Measurements from ENCODE around the gene OSBPL6. TPM values are rescaled to one million over a fixed set of nuclear protein-coding genes. Genes with fewer than 3 reads are reported as not detected.

The OSBPL6 gene
- total and polyA plus RNA-seq, 2 of the 13 experiments (the other 11 are each of a cell fraction or from before 2014, with no cell fraction given), result 0.03 to 0.11 TPM

DNA sequence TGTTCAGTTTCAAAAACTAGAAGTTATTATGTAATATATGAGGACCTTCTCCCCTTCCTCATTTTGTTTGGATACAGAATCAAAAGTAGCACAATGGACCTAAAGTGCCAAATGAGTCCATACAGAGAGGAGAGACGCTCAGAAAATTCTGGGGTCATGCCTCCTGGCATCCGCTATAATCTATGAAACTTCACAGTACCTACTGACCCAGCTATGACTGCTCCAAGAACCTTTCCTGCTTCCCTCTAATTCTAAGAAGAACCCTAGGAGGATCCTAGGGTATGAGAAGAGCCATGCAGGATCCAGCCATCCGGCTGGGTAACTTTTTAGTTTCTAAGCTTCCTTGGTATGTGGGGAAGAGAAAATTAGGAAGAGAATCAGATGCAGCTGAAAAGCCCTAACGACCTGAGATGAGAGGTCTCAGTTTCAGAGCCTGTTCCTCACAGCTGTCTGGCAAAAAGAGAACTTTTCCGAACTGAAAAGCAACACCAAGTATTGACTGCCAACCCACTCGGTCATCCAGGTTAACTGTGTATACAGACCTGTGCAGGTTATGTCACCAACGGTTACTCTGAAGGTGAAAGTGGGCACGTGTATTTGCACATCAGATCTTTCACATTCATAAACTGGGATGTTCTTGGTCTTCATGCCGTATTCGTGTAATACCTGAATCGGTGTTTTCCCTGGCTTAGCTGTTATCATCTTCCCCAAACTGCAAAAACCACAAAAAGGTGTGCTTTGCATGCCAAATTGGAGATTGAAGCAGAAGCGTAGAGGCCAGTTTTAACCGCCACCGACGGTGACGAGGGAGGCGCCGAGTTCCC, 255.6 kb downstream of the OSBPL6 start (continued):
- TF ChIP-seq NR2F1 (CRISPR knock-in tag; IDR thresholded peaks at IDR 0.05) (no peak), RCOR2 (CRISPR knock-in tag; IDR thresholded peaks at IDR 0.05) (no peak), RARA (CRISPR knock-in tag; IDR thresholded peaks at IDR 0.05) (no peak), ZNF687 (CRISPR knock-in tag; IDR thresholded peaks at IDR 0.05) (no peak), NFIB (CRISPR knock-in tag; IDR thresholded peaks at IDR 0.05; ENCODE audit: borderline replicate concordance) (no peak), TAF15 (IDR thresholded peaks at IDR 0.05; ENCODE audit: low read depth, low read length, poor library complexity, severe bottlenecking) (no peak), ZSCAN30 (CRISPR knock-in tag; IDR thresholded peaks at IDR 0.05) (0 out of 2 replicates have a peak, but pooled peaks have one; percentile 44), ZNF879 (CRISPR knock-in tag; IDR thresholded peaks at IDR 0.05) (no peak), ZBTB42 (CRISPR knock-in tag; IDR thresholded peaks at IDR 0.05) (no peak), HDAC2 (CRISPR knock-in tag; IDR thresholded peaks at IDR 0.05) (no peak; the same call in 1 of the 2 replicates), FOXJ3 (CRISPR knock-in tag; IDR thresholded peaks at IDR 0.05; ENCODE audit: borderline replicate concordance) (no peak), FLYWCH1 (CRISPR knock-in tag; IDR thresholded peaks at IDR 0.05) (no peak), ONECUT2 (CRISPR knock-in tag; IDR thresholded peaks at IDR 0.05) (no peak), CREB3 (CRISPR knock-in tag; IDR thresholded peaks at IDR 0.05) (no peak), AKAP8 (CRISPR knock-in tag; IDR thresholded peaks at IDR 0.05) (no peak)
- TF ChIP-seq, protein P1, sequence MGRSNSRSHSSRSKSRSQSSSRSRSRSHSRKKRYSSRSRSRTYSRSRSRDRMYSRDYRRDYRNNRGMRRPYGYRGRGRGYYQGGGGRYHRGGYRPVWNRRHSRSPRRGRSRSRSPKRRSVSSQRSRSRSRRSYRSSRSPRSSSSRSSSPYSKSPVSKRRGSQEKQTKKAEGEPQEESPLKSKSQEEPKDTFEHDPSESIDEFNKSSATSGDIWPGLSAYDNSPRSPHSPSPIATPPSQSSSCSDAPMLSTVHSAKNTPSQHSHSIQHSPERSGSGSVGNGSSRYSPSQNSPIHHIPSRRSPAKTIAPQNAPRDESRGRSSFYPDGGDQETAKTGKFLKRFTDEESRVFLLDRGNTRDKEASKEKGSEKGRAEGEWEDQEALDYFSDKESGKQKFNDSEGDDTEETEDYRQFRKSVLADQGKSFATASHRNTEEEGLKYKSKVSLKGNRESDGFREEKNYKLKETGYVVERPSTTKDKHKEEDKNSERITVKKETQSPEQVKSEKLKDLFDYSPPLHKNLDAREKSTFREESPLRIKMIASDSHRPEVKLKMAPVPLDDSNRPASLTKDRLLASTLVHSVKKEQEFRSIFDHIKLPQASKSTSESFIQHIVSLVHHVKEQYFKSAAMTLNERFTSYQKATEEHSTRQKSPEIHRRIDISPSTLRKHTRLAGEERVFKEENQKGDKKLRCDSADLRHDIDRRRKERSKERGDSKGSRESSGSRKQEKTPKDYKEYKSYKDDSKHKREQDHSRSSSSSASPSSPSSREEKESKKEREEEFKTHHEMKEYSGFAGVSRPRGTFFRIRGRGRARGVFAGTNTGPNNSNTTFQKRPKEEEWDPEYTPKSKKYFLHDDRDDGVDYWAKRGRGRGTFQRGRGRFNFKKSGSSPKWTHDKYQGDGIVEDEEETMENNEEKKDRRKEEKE (IDR thresholded peaks at IDR 0.05), result no peak
- TF ChIP-seq, protein P2, sequence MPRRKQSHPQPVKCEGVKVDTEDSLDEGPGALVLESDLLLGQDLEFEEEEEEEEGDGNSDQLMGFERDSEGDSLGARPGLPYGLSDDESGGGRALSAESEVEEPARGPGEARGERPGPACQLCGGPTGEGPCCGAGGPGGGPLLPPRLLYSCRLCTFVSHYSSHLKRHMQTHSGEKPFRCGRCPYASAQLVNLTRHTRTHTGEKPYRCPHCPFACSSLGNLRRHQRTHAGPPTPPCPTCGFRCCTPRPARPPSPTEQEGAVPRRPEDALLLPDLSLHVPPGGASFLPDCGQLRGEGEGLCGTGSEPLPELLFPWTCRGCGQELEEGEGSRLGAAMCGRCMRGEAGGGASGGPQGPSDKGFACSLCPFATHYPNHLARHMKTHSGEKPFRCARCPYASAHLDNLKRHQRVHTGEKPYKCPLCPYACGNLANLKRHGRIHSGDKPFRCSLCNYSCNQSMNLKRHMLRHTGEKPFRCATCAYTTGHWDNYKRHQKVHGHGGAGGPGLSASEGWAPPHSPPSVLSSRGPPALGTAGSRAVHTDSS (CRISPR knock-in tag; conservative IDR thresholded peaks at IDR 0.05), result no peak
- TF ChIP-seq, protein P3, sequence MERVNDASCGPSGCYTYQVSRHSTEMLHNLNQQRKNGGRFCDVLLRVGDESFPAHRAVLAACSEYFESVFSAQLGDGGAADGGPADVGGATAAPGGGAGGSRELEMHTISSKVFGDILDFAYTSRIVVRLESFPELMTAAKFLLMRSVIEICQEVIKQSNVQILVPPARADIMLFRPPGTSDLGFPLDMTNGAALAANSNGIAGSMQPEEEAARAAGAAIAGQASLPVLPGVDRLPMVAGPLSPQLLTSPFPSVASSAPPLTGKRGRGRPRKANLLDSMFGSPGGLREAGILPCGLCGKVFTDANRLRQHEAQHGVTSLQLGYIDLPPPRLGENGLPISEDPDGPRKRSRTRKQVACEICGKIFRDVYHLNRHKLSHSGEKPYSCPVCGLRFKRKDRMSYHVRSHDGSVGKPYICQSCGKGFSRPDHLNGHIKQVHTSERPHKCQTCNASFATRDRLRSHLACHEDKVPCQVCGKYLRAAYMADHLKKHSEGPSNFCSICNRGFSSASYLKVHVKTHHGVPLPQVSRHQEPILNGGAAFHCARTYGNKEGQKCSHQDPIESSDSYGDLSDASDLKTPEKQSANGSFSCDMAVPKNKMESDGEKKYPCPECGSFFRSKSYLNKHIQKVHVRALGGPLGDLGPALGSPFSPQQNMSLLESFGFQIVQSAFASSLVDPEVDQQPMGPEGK (CRISPR knock-in tag; IDR thresholded peaks at IDR 0.05), result no peak
